ENCODE measurements around the gene KANK3. TPM values are rescaled to one million over a fixed set of nuclear protein-coding genes. Genes with fewer than 3 reads are reported as not detected.

The KANK3 gene
- total and polyA plus RNA-seq, 2 of the 8 experiments (the other 6 are each of a cell fraction or from before 2014, with no cell fraction given) = 2.5 to 4.2 TPM

DNA sequence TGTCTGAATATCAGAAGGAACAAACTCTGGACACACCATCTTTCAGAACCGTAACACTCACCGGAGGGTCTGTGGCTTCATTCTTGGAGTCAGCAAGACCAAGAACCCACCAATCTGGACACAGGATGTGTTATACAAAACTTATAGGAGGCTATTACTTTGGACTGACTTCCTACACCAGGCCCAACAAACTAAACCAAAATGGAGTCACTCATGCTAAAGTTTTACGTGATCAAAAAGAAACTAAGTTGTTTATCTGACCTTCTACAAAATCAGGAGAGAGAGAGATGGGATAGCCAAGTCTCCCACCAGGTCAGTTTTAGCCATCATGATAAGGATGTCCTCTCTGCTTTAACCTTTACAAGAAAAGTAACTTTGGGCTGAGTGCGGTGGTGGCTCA, 43.9 kb upstream of the KANK3 start:
- ChIA-PET CTCF (ENCODE audit: partially characterized antibody) (interaction anchor here (0.8 to 1.5 kb wide), 8 partner anchors 19 to 209 kb away, joined by 3 to 7 read pairs (median 5); partner anchors contain the start of gene MARCHF2), POLR2A (ENCODE audit: partially characterized antibody) (interaction anchor here (0.6 to 1.8 kb wide), 3 partner anchors 12 to 34 kb away, joined by 3 to 4 read pairs (median 3); no protein-coding TSS in a partner anchor)
- WGBS, 2 experiments (ENCODE audit: extremely low coverage in 1 of 2, insufficient coverage in 1 of 2, insufficient read length in 1 of 2, insufficient replicate concordance in 2 of 2, low coverage in 1 of 2, low lambda C conversion rate in 2 of 2, missing lambda C conversion rate in 1 of 2) = 66% methylated on average over 4 of the region's 4 CpGs; no CpG with 5 or more reads in 1 of the 2 experiments
- Histone ChIP-seq H3K23me2 (ENCODE audit: low read depth, low read length) (no peaks in the 10 kb centered on the region), H3K4me2 (ENCODE audit: insufficient read depth in 1 of 2, low read depth in 2 of 2, low read length in 2 of 2) (no peak overlapping the region), H4K20me1 (replicated peaks in 1 of 2; ENCODE audit: control insufficient read depth in 1 of 2, insufficient read depth in 2 of 2, low read length in 2 of 2) (peaks cover 4 to 6% of the 10 kb centered on the region in 2 experiments), H2BK12ac (ENCODE audit: low read depth, low read length) (no peak overlapping the region), H4K91ac (replicated peaks; ENCODE audit: insufficient read length, low read length) (no peak overlapping the region), H3K18ac (ENCODE audit: extremely low read depth, low read length) (no peak overlapping the region), H2BK15ac (ENCODE audit: low read length) (no peak overlapping the region), H3K79me2 (ENCODE audit: control insufficient read depth in 1 of 2, insufficient read depth in 2 of 2, low read length in 2 of 2) (peaks cover 7 to 12% of the 10 kb centered on the region in 2 experiments), H3K79me1 (ENCODE audit: low read depth, low read length) (peaks cover 9% of the 10 kb centered on the region), H2BK5ac (ENCODE audit: low read depth, low read length) (no peak overlapping the region), H3K4me1 (replicated peaks in 1 of 4; ENCODE audit: control insufficient read depth in 3 of 4, insufficient read depth in 4 of 4, low read length in 3 of 4) (peaks cover 0 to 10% (median 4%) of the 10 kb centered on the region in 4 experiments; a peak in 6 of 7 replicates), H2AFZ (ENCODE audit: low read length) (no peak overlapping the region), H3K4ac (replicated peaks; ENCODE audit: insufficient read length, low read depth, low read length) (no peak overlapping the region), H3K36me3 (ENCODE audit: control insufficient read depth in 2 of 4, insufficient read depth in 4 of 4, low read length in 3 of 4) (no peaks in the 10 kb centered on the region), H3K9ac (replicated peaks in 1 of 4; ENCODE audit: extremely low read depth in 1 of 4, low read depth in 3 of 4, low read length in 3 of 4) (no peak overlapping the region), H2AK5ac (ENCODE audit: low read depth, low read length) (no peak overlapping the region), H3K4me3 (ENCODE audit: extremely low read depth in 1 of 4, insufficient read depth in 2 of 4, low read depth in 3 of 4, low read length in 4 of 4) (no peak overlapping the region), H3K9me3 (ENCODE audit: insufficient read depth in 2 of 2, low read depth in 1 of 2, low read length in 1 of 2) (peaks cover 0 to 5% of the 10 kb centered on the region in 2 experiments; a peak in 1 of 4 replicates), H4K5ac (ENCODE audit: insufficient read length, low read depth, low read length) (no peak overlapping the region), H3K27ac (ENCODE audit: low read depth, low read length) (no peak overlapping the region), H3K14ac (ENCODE audit: insufficient read length) (no peak overlapping the region), H3K56ac (replicated peaks; ENCODE audit: insufficient read length, low read depth, low read length) (no peak overlapping the region), H3K23ac (ENCODE audit: insufficient read length) (no peak overlapping the region), H4K8ac (ENCODE audit: extremely low read depth, insufficient read depth, low read length) (no peak overlapping the region), H3K27me3 (replicated peaks in 1 of 4; ENCODE audit: control insufficient read depth in 3 of 4, extremely low read depth in 1 of 4, insufficient read depth in 3 of 4, low read length in 3 of 4) (no peaks in the 10 kb centered on the region), H2BK20ac (ENCODE audit: low read length) (no peak overlapping the region), H2BK120ac (replicated peaks; ENCODE audit: low read depth, low read length) (no peak overlapping the region)
- DNase-seq (ENCODE audit: low read depth in 1 of 2, low spot score in 2 of 2) = no peak
- TF ChIP-seq BCL11A (IDR thresholded peaks at IDR 0.05; ENCODE audit: low read depth in 2 of 2, low read length in 2 of 2) = no peak
- no peak for TF ChIP-seq EP300 (IDR thresholded peaks at IDR 0.05; ENCODE audit: borderline replicate concordance in 1 of 2, low read depth in 2 of 2, low read length in 2 of 2)
- no peak for TF ChIP-seq CTBP2 (IDR thresholded peaks at IDR 0.05; ENCODE audit: borderline replicate concordance, insufficient read depth, insufficient read length, low read length)
- no peak for FAIRE-seq
